ENCODE data around the gene SMPD3.

Gene SMPD3

GRCh38 chr16:68401871-68402747 lies 46.2 kb downstream of the SMPD3 start:
- no peak for DNase-seq

- DNase-seq: no peak
Observed at GRCh38 chr16:68400924-68401460, 47.3 kb downstream of the SMPD3 start.

DNA sequence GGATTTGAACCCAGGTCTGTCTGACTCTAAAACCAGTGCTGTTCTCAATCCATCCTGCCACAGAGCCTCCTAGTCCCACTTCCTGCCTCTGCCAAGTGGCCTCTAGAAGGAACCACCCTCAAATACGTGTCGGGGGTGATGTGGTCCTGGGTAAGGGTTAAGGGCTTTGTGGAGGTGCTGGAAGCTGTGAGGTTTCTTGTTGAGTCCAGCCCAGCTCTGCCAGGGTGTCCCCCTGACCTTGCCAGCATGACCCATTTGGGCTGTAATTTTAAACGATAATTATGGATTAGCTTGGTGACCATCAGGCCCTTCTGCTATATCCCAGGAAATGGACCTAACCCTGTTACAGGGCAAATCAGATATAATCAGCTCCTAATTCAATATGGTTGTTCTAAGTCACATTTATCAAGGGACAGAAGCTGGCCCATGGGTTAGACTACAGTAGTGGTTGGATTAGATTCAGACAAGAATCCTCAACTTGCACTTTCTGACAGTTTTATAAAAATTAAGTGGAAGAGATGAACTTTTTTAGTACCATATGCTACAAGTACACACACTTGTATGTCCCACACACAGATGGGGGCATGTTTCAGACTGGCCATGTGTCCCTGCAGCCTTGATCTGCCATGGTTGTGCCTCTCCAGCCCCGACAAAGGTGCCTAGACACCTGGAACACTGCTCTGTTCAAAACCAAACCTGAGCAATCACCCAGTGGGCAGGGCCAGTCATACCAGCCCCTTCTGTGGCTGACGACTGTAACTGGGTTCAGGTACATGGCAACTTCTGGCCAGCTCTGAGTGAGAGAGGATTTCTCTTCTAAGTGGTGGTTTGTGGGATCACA lies 48.0 kb downstream of the SMPD3 start:
- DNase-seq: peak; percentile 26

- DNase-seq: no peak
Observed at GRCh38 chr16:68399456-68399855, 48.9 kb downstream of the SMPD3 start.

DNA sequence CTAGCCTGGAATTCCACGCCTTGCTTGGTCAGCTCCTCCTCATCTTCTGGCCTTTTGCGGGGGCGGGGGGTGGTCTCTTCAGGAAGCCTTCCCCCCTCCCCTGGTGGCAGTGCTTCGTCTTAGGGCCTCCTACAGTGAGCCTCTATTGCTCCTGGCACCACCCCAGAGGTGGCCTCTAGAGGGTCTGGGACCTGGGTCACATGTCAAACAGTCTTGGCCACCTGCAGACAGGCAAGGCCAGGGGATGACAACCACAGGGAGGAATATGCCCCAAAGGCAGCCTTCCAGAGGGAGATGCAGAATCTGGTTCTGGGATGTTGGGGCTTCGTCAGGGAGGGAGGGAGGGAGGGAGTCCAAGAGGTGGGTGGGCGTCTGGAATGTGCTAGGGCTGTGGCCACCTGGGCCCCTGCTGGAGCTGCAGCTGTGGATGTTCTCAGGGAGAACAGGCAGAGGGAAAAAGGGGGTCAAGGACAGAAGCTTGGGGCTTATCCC lies 50.6 kb downstream of the SMPD3 start:
- DNase-seq: no peak

GRCh38 chr16:68396481-68396880 lies 51.8 kb downstream of the SMPD3 start:
- DNase-seq: peak; percentile 56

GRCh38 chr16:68395815-68396214 lies 52.5 kb downstream of the SMPD3 start:
- no peak for DNase-seq

DNA sequence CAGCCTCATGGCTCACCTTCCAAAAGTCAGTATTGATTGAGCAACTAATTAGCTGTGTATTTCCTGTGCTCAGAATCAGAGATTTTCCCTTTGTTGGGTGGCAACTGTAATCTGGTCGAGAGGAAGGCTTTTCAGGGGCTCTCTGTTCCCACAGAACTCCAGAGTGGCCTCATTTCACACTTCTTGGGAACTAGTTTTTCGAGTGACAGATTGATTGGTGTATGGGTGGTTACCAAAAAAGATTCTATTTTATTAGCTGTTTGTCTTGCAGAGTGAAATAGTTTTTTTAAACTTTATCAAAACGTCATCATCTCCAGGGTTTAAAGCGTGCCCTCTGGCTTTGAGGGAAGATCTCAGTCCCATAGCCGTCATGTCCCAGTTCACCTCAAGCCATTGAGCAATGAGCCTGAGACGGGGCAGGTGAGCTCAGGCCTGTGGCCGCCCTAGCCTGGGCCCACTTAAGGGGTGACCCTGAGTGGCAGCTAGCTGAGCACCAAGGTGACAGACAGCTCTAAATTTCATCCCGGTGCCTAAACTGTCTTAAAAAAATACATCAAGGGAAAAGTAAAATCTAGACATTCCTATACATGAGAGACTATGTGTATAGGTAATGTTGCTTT lies 53.0 kb downstream of the SMPD3 start:
- DNase-seq: no peak

DNA sequence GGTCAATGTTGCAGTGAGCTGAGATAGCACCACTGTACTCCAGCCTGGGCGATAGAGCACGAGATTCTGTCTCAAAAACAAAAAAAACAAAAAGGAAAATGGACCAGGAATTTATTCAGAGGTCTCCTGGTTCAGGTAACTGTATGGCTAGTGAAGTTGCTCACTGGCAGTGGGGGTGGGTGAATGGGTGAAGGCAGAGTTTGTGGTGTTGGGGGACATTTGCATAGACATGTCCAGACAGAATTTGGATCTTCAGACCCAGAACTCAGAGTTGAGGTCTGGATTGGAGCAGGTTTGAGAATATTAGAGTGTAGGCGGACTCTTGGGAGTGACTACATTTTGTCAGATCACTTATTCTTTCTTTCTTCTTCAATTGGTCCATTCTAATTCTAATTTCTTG lies 55.0 kb downstream of the SMPD3 start:
- no peak for DNase-seq

DNA sequence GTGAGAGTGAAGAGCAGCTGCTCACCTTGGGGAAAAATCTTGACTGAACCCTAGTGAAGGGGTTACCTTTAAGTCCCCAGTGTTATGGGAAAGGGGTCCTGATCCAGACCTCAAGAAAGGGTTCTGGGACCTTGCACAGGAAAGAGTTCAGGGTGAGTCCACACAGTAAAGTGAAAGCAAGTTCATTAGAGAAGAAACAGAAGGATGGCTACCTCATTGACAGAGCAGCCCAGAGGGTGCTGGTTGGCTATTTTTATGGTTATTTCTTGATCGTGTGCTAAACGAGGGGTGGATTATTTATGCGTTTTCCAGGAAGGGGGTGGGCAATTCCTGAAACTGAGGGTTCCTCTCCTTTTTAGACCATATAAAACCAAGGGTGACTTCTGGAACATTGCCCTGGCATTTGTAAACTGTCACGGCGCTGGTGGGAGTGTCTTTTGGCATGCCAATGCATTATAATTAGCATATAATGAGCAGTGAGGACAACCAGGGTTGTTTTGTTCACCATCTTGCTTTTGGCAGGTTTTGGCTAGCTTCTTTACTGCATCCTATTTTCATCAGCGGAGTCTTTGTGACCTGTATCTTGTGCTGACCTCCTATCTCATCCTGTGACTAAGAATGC lies 58.4 kb downstream of the SMPD3 start:
- DNase-seq: no peak

- no peak for DNase-seq
Observed at GRCh38 chr16:68389006-68389405, 59.3 kb downstream of the SMPD3 start.

- DNase-seq: no peak
Observed at GRCh38 chr16:68388124-68388523, 60.2 kb downstream of the SMPD3 start.

- DNase-seq: no peak
Observed at GRCh38 chr16:68387301-68387700, 61.0 kb downstream of the SMPD3 start.

DNA sequence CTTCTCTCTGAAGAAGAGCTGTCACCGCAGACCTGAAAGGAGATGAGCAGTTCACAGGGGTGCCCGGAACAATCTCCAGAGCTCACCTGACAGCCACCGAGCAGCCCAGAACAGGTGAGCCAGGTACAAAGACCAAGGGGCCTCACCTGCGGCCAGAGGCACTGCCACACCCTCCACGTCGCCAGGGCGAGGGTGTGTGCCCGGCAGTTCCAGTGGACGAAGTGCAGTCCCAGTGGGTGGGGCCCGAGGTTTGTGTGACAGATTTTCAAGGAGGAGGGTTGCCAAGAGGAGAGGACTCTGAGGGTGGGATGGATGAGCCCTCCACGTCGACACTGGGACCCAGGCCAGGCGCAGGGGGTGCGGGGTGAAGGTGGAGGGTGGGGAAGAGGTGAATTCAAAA lies 61.7 kb downstream of the SMPD3 start:
- no peak for DNase-seq

- DNase-seq: no peak
Observed at GRCh38 chr16:68385371-68385770, 62.9 kb downstream of the SMPD3 start.

GRCh38 chr16:68384288-68385161 lies 63.8 kb downstream of the SMPD3 start:
- no peak for DNase-seq

DNA sequence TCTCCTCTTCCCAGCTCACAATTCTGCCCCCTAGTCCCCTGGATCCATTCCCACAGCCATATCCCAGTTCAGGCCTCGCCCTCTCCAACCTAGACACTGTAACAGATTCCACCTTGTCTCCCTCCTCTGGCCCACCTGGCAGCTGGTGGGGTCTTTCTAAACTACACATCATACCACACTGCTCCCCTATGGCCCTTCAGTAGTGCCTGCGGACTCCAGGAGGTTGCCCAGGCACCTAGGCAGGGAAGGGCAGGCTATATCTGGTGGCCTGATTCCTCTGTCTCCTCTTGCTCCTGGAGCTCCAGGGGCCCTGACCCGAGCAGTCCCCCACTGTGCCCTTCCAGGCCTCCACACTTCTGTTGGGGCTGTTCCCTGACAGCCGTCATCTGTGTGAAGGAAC lies 64.5 kb downstream of the SMPD3 start:
- no peak for DNase-seq

GRCh38 chr16:68382296-68382718 lies 66.0 kb downstream of the SMPD3 start:
- no peak for DNase-seq

DNA sequence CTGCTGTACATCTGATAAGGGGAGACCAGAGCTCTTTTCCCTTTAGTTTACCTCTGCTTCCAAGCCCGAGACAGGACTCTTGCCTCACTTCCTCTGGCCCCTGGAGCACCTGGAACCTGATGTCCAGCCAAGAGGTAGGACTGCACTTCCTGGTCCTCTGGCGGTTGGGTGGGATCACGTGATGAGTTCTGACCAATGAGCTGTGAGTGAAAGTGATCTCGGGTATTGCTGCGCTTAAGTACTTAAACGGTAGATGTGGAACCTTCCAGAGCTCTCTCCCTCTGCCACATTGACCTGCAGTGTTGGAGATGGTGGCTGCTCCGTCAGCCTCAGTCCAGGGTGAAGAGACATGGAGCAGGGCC lies 67.0 kb downstream of the SMPD3 start:
- no peak for DNase-seq

- no peak for DNase-seq
Observed at GRCh38 chr16:68380676-68381362, 67.5 kb downstream of the SMPD3 start.

GRCh38 chr16:68380348-68380670 lies 68.0 kb downstream of the SMPD3 start:
- DNase-seq: no peak
